K562 (cell line): ENCODE results near the gene SLAMF6. TPM values are rescaled to one million over a fixed set of nuclear protein-coding genes. Genes with fewer than 3 reads are reported as not detected.

ENCODE experiments used
- AFF1 ChIP-seq, 2 experiments: fragments of 450-650 bp; IDR thresholded peaks; 2 replicates each; pipeline ENCODE4 v1.6.1; 2018; ENCODE audit warnings: mild to moderate bottlenecking in 2 of 2, low read depth in 1 of 2; ENCODE audit not compliant: partially characterized antibody in 2 of 2
- CC2D1A ChIP-seq: fragments of 450-650 bp; IDR thresholded peaks from 2 replicates; pipeline ENCODE4 v1.6.1; 2017; ENCODE audit warnings: mild to moderate bottlenecking
- HINFP ChIP-seq: fragments of 450-650 bp; conservative IDR thresholded peaks from 2 replicates; pipeline ENCODE4 v1.6.1; 2016; ENCODE audit warnings: missing genetic modification characterization, low read depth, mild to moderate bottlenecking, control low read depth, missing compliant biosample characterization
- IFI16 ChIP-seq: fragments of 250-450 bp; sonication (Bioruptor Pico); IDR thresholded peaks from 2 replicates; pipeline ENCODE4 v2.1.2; 2022; ENCODE audit warnings: mild to moderate bottlenecking, inconsistent platforms
- KDM4B ChIP-seq, 2 experiments: fragments of 450-650 bp in 1 of 2; sonication (generic) in 1 of 2; IDR thresholded peaks; 2 replicates each; pipeline ENCODE4 v1.6.1; 2016 to 2017; ENCODE audit warnings: borderline replicate concordance in 2 of 2, antibody characterized with exemption in 1 of 2, low read depth in 1 of 2, mild to moderate bottlenecking in 1 of 2
- TAF1 ChIP-seq: IDR thresholded peaks from 2 replicates; pipeline ENCODE4 v1.6.1; 2011; ENCODE audit warnings: mild to moderate bottlenecking, low read length, moderate library complexity; ENCODE audit not compliant: insufficient read depth, control insufficient read depth, severe bottlenecking; ENCODE audit errors: extremely low read depth
- ZBED1 ChIP-seq: IDR thresholded peaks from 2 replicates; pipeline ENCODE4 v1.6.1; 2014
- ZNF12 ChIP-seq: sonication (generic); formaldehyde crosslinking; IDR thresholded peaks from 2 replicates; pipeline ENCODE4 v1.4.0; 2020; ENCODE audit warnings: mild to moderate bottlenecking, missing genetic modification reagents
- polyA plus RNA-seq, 8 experiments: library from polyadenylated mRNA; depleted of rRNA in 4 of 8; stranded (reverse) in 5 of 8; unstranded in 3 of 8; fragments of >200 nt; fragmentation: Nextera tagmentation in 2 of 8; fragmentation: Illumina TruSeq in 1 of 8; extraction: Ambion mirVana in 2 of 8; extraction: Trizol in 1 of 8; gene quantifications; 2 replicates each; pipeline versions ENCODE4 v1.2.1 to v1.2.3, GENCODE V29; 2011 to 2014; ENCODE audit warnings: inconsistent platforms in 1 of 8, missing spikeins in 1 of 8
- total RNA-seq, 7 experiments: library from RNA; depleted of rRNA in 6 of 7; stranded (reverse); fragments of >200 nt in 6 of 7; fragmentation: Illumina TruSeq in 2 of 7; extraction: Trizol in 2 of 7; gene quantifications; 2 replicates each; pipeline versions ENCODE4 v1.2.1 to v1.2.3, GENCODE V29; 2011 to 2021; ENCODE audit warnings: low replicate concordance in 1 of 7
- TF ChIP-seq, protein P1 (sequence below): sonication (generic); formaldehyde crosslinking; IDR thresholded peaks from 2 replicates; pipeline ENCODE4 v1.8.0; 2023; ENCODE audit warnings: missing genetic modification reagents, mild to moderate bottlenecking, borderline replicate concordance

Gene SLAMF6
- total and polyA plus RNA-seq, 9 of the 15 experiments (the other 6 are each of a cell fraction or from before 2014, with no cell fraction given): 0.56 to 4.8 (median 1.1) TPM

DNA sequence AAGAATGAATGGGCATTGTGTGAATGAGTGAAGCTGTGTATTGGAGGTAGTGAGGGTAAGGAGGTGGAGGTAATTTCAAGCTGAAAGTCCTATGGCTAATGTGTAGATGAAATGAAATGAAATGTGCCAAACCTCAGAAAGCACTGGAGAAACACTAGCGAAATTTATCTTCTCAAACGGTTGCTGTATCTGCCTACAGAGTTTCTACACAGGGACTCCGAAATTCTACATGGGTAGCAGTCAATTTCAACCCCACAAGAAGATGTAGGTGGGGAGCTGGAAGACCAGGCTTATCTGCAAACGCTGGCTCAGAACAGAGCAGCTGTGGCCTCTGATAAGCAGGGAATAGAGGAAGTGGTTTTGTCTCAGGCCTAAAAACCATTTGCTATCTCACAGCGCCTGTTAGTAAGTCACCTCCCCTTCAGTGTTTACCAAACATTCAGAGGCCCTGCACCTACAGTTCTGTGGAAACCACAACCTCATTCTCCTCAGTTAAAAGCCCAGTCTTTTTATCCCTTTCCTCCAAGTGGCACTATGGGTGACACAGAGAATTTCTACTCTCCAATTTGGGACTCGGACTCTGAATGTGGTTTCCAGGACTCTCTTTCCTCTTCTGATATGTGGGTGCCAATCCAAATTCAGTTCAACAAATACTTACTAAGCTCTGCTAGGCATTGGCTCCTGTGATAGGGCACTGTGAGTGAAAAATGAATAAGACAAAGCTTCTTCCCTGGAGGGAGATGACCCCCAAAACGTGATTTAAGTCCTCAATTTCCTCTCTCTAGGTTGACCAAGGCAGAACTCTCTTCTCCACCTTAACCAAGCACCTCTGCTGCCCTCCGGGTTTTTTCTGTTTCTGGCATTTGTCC is 17.2 kb upstream of the SLAMF6 start (continued):
- TF ChIP-seq, protein P1, sequence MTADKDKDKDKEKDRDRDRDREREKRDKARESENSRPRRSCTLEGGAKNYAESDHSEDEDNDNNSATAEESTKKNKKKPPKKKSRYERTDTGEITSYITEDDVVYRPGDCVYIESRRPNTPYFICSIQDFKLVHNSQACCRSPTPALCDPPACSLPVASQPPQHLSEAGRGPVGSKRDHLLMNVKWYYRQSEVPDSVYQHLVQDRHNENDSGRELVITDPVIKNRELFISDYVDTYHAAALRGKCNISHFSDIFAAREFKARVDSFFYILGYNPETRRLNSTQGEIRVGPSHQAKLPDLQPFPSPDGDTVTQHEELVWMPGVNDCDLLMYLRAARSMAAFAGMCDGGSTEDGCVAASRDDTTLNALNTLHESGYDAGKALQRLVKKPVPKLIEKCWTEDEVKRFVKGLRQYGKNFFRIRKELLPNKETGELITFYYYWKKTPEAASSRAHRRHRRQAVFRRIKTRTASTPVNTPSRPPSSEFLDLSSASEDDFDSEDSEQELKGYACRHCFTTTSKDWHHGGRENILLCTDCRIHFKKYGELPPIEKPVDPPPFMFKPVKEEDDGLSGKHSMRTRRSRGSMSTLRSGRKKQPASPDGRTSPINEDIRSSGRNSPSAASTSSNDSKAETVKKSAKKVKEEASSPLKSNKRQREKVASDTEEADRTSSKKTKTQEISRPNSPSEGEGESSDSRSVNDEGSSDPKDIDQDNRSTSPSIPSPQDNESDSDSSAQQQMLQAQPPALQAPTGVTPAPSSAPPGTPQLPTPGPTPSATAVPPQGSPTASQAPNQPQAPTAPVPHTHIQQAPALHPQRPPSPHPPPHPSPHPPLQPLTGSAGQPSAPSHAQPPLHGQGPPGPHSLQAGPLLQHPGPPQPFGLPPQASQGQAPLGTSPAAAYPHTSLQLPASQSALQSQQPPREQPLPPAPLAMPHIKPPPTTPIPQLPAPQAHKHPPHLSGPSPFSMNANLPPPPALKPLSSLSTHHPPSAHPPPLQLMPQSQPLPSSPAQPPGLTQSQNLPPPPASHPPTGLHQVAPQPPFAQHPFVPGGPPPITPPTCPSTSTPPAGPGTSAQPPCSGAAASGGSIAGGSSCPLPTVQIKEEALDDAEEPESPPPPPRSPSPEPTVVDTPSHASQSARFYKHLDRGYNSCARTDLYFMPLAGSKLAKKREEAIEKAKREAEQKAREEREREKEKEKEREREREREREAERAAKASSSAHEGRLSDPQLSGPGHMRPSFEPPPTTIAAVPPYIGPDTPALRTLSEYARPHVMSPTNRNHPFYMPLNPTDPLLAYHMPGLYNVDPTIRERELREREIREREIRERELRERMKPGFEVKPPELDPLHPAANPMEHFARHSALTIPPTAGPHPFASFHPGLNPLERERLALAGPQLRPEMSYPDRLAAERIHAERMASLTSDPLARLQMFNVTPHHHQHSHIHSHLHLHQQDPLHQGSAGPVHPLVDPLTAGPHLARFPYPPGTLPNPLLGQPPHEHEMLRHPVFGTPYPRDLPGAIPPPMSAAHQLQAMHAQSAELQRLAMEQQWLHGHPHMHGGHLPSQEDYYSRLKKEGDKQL: no peak
- TF ChIP-seq ZNF12 (CRISPR knock-in tag) (no peak), TAF1 (peak; percentile 84), ZBED1 (peak; percentile 95), IFI16 (no peak), CC2D1A (peak; percentile 100), AFF1 (IDR thresholded peaks at IDR 0.05; ENCODE audit: low read depth in 1 of 2, partially characterized antibody in 2 of 2) (peak; percentile 81 to 98), KDM4B (IDR thresholded peaks at IDR 0.05; ENCODE audit: borderline replicate concordance in 2 of 2, low read depth in 1 of 2) (peak in 1 of 2 experiments; percentile 80; a peak in 1 of 4 replicates), HINFP (tag) (no peak)
